Measurements from ENCODE around the gene KCNC3.

DNA sequence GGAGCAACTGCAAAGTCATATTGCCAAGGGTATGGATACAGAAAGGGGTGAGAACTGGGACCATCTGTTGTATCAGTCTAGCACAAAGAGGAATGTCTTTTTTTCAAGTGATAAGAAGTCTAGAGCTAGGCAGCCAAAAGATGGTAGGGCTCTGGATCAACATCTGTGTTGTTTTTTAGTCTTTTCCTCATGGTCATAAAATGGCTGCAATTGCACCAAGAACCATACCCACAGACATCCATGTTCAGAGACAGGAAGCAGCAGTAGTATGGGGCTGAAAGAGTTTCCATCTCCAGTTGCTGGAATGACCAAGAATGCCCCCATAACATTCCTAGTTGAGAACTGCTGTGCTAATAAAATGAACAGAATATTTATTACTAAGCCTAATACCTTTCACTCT, 25.6 kb downstream of the KCNC3 start:
- TF ChIP-seq, protein P1, sequence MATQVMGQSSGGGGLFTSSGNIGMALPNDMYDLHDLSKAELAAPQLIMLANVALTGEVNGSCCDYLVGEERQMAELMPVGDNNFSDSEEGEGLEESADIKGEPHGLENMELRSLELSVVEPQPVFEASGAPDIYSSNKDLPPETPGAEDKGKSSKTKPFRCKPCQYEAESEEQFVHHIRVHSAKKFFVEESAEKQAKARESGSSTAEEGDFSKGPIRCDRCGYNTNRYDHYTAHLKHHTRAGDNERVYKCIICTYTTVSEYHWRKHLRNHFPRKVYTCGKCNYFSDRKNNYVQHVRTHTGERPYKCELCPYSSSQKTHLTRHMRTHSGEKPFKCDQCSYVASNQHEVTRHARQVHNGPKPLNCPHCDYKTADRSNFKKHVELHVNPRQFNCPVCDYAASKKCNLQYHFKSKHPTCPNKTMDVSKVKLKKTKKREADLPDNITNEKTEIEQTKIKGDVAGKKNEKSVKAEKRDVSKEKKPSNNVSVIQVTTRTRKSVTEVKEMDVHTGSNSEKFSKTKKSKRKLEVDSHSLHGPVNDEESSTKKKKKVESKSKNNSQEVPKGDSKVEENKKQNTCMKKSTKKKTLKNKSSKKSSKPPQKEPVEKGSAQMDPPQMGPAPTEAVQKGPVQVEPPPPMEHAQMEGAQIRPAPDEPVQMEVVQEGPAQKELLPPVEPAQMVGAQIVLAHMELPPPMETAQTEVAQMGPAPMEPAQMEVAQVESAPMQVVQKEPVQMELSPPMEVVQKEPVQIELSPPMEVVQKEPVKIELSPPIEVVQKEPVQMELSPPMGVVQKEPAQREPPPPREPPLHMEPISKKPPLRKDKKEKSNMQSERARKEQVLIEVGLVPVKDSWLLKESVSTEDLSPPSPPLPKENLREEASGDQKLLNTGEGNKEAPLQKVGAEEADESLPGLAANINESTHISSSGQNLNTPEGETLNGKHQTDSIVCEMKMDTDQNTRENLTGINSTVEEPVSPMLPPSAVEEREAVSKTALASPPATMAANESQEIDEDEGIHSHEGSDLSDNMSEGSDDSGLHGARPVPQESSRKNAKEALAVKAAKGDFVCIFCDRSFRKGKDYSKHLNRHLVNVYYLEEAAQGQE (IDR thresholded peaks at IDR 0.05; ENCODE audit: unreplicated experiment): no peak
- TF ChIP-seq, protein P2, sequence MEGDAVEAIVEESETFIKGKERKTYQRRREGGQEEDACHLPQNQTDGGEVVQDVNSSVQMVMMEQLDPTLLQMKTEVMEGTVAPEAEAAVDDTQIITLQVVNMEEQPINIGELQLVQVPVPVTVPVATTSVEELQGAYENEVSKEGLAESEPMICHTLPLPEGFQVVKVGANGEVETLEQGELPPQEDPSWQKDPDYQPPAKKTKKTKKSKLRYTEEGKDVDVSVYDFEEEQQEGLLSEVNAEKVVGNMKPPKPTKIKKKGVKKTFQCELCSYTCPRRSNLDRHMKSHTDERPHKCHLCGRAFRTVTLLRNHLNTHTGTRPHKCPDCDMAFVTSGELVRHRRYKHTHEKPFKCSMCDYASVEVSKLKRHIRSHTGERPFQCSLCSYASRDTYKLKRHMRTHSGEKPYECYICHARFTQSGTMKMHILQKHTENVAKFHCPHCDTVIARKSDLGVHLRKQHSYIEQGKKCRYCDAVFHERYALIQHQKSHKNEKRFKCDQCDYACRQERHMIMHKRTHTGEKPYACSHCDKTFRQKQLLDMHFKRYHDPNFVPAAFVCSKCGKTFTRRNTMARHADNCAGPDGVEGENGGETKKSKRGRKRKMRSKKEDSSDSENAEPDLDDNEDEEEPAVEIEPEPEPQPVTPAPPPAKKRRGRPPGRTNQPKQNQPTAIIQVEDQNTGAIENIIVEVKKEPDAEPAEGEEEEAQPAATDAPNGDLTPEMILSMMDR (conservative IDR thresholded peaks at IDR 0.05; ENCODE audit: low read depth in 2 of 2): no peak
- TF ChIP-seq EZH2phosphoT487 (IDR thresholded peaks at IDR 0.05; ENCODE audit: unreplicated experiment) (no peak), EZH2 (IDR thresholded peaks at IDR 0.05; ENCODE audit: low read depth, unreplicated experiment) (no peak), ETS1 (IDR thresholded peaks at IDR 0.05) (no peak), POLR2AphosphoS5 (IDR thresholded peaks at IDR 0.05; ENCODE audit: low read depth) (no peak)
